HL-60 (cell line): ENCODE results near the gene ITGA2B.

Experiments
- CTCF ChIP-seq: IDR thresholded peaks from one replicate; pipeline ENCODE4 v1.5.1; 2011; ENCODE audit warnings: low read length, control low read depth, inconsistent platforms; ENCODE audit not compliant: insufficient read depth
- GABPA ChIP-seq: IDR thresholded peaks from 2 replicates; pipeline ENCODE4 v1.6.1; 2012; ENCODE audit warnings: low read depth
- POLR2AphosphoS5 ChIP-seq: IDR thresholded peaks from 2 replicates; pipeline ENCODE4 v1.6.1; 2012; ENCODE audit warnings: low read depth
- SPI1 ChIP-seq: IDR thresholded peaks from 2 replicates; pipeline ENCODE4 v1.6.1; 2012; ENCODE audit warnings: low read depth, mild to moderate bottlenecking, borderline replicate concordance
- TF ChIP-seq, protein P1 (sequence below): IDR thresholded peaks from 2 replicates; pipeline ENCODE4 v1.6.1; 2012; ENCODE audit warnings: low read depth; ENCODE audit not compliant: insufficient replicate concordance

DNA sequence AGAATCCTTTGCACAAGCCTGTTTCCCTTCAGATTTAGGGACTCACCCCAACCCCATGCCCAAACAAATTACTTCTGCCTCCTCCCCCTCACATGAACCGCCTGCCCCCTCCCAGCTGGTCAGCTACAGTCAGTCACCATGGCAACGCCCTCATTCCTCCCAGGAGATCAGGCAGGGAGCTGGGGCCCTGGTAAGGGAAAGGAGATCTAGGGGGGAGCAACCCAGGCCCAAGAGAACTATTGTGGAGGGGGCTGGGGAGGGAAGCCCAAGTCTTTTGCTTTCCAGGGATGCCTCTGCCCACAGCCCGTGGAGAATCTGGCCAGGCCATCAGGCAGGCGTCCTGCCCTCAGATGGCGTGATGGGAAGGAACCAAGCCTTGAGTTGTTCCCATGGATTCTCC, 28.6 kb downstream of the ITGA2B start:
- TF ChIP-seq POLR2AphosphoS5 (no peak), CTCF (no peak), GABPA (no peak), SPI1 (no peak)
- TF ChIP-seq, protein P1, sequence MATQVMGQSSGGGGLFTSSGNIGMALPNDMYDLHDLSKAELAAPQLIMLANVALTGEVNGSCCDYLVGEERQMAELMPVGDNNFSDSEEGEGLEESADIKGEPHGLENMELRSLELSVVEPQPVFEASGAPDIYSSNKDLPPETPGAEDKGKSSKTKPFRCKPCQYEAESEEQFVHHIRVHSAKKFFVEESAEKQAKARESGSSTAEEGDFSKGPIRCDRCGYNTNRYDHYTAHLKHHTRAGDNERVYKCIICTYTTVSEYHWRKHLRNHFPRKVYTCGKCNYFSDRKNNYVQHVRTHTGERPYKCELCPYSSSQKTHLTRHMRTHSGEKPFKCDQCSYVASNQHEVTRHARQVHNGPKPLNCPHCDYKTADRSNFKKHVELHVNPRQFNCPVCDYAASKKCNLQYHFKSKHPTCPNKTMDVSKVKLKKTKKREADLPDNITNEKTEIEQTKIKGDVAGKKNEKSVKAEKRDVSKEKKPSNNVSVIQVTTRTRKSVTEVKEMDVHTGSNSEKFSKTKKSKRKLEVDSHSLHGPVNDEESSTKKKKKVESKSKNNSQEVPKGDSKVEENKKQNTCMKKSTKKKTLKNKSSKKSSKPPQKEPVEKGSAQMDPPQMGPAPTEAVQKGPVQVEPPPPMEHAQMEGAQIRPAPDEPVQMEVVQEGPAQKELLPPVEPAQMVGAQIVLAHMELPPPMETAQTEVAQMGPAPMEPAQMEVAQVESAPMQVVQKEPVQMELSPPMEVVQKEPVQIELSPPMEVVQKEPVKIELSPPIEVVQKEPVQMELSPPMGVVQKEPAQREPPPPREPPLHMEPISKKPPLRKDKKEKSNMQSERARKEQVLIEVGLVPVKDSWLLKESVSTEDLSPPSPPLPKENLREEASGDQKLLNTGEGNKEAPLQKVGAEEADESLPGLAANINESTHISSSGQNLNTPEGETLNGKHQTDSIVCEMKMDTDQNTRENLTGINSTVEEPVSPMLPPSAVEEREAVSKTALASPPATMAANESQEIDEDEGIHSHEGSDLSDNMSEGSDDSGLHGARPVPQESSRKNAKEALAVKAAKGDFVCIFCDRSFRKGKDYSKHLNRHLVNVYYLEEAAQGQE, result no peak
